Activated B cell treated with CpG ODN at 0.5 μM for 24 hours (primary cell): ENCODE data around the gene ANKRD1. TPM values are rescaled to one million over a fixed set of nuclear protein-coding genes. Genes with fewer than 3 reads are reported as not detected.

Experiments
- ATAC-seq: fragments of 200-7000 bp; cut with Tn5 transposase; one replicate; pipeline ENCODE4 v1.10.0; 2021; ENCODE audit warnings: low read depth, mild to moderate bottlenecking, moderate library complexity
- CTCF ChIA-PET: fragments of 350-600 bp; sonication (Branson Sonifier 250); formaldehyde crosslinking; loops from one replicate; lab custom pipeline; 2021; ENCODE audit warnings: antibody characterized with exemption; lab: Charles Lee
- POLR2A ChIA-PET: fragments of 350-600 bp; sonication (Branson Sonifier 250); formaldehyde crosslinking; loops from one replicate; lab custom pipeline; 2021; ENCODE audit warnings: antibody characterized with exemption; lab: Charles Lee
- DNase-seq: peaks from one replicate; pipeline ENCODE4 v3.0.0; 2022
- H3K27ac Mint-ChIP-seq: one replicate; pipeline ENCODE4 v1.8.0; 2020; ENCODE audit warnings: mixed read lengths
- H3K27me3 Mint-ChIP-seq: one replicate; pipeline ENCODE4 v1.8.0; 2021; ENCODE audit warnings: mixed read lengths
- H3K36me3 Mint-ChIP-seq: one replicate; pipeline ENCODE4 v1.8.0; 2021; ENCODE audit warnings: low read depth, mixed read lengths
- H3K4me1 Mint-ChIP-seq: one replicate; pipeline ENCODE4 v1.8.0; 2021; ENCODE audit warnings: mixed read lengths
- H3K4me3 Mint-ChIP-seq: one replicate; pipeline ENCODE4 v1.8.0; 2020; ENCODE audit warnings: mild to moderate bottlenecking, mixed read lengths
- H3K9me3 Mint-ChIP-seq: one replicate; pipeline ENCODE4 v1.8.0; 2020; ENCODE audit warnings: mixed read lengths
- intact Hi-C: fragments of 100-400 bp; cut with micrococcal nuclease; formaldehyde crosslinking; loops from one replicate; pipeline ENCODE4 v1.15.1; 2024
- total RNA-seq: library from RNA; stranded (reverse); gene quantifications from 2 replicates; pipeline ENCODE4 v1.2.3, GENCODE V29; 2022
- TF ChIP-seq, protein P1 (sequence below): fragments of 200-600 bp; IDR thresholded peaks from one replicate; pipeline ENCODE4 v1.8.0; 2022; ENCODE audit warnings: antibody characterized with exemption, mild to moderate bottlenecking

The ANKRD1 gene
- total RNA-seq = not detected in 2 replicates

DNA sequence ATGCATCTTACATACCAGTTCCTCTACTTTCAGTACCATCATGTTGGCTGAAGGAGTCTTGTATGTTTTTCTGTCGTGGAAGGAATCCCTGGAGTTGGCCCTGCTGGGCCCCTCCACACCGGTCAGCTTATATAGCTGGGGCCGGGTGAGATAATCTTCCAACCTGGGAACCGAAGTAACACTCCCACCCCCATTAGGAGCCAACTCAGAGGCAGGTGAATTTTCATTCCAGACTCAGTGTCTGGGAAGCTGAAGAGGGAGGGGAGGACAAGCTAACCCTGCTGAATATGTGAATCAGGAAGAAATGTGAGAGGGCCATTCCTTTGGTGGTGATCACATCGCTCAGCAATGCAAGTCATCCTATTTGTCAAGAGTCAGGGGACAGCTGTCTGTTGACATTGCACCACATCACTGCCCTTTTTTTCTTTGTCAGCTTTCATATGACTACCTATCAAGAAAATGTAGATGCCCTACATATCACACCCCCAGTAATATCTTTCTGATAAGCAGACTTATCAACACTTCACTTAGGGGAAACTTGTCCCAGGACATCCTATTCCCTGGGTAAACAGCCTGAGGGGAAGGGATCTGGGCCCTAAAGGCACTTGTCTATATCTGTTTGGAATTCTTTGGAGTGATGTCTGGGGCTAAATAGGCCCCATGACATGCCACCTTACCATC, at the start of gene ANKRD1:
ANKRD1 (minus strand) TSS at position 102 of the 681 bp plus-strand sequence; CDS start at position 42, 60 bp downstream.
- peaks cover 2% of the 10 kb centered on the region for H3K27me3 Mint-ChIP-seq
- no peak within 1 kb of the TSS for H3K4me3 Mint-ChIP-seq
- POLR2A ChIA-PET = no interaction called here
- no peaks in the 10 kb centered on the region for H3K36me3 Mint-ChIP-seq
- no peaks in the 10 kb centered on the region for H3K9me3 Mint-ChIP-seq
- peaks cover 7% of the 10 kb centered on the region for H3K4me1 Mint-ChIP-seq
- DNase-seq (no peak), ATAC-seq (no peak)
- H3K27ac Mint-ChIP-seq = no peak within 1 kb of the TSS
- intact Hi-C loops = no loop called here
- CTCF ChIA-PET = interaction anchor here (0.9 to 1.8 kb wide), 2 partner anchors 9 to 85 kb away, joined by 4 to 6 read pairs; no protein-coding TSS in a partner anchor
- TF ChIP-seq, protein P1, sequence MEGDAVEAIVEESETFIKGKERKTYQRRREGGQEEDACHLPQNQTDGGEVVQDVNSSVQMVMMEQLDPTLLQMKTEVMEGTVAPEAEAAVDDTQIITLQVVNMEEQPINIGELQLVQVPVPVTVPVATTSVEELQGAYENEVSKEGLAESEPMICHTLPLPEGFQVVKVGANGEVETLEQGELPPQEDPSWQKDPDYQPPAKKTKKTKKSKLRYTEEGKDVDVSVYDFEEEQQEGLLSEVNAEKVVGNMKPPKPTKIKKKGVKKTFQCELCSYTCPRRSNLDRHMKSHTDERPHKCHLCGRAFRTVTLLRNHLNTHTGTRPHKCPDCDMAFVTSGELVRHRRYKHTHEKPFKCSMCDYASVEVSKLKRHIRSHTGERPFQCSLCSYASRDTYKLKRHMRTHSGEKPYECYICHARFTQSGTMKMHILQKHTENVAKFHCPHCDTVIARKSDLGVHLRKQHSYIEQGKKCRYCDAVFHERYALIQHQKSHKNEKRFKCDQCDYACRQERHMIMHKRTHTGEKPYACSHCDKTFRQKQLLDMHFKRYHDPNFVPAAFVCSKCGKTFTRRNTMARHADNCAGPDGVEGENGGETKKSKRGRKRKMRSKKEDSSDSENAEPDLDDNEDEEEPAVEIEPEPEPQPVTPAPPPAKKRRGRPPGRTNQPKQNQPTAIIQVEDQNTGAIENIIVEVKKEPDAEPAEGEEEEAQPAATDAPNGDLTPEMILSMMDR = no peak

DNA sequence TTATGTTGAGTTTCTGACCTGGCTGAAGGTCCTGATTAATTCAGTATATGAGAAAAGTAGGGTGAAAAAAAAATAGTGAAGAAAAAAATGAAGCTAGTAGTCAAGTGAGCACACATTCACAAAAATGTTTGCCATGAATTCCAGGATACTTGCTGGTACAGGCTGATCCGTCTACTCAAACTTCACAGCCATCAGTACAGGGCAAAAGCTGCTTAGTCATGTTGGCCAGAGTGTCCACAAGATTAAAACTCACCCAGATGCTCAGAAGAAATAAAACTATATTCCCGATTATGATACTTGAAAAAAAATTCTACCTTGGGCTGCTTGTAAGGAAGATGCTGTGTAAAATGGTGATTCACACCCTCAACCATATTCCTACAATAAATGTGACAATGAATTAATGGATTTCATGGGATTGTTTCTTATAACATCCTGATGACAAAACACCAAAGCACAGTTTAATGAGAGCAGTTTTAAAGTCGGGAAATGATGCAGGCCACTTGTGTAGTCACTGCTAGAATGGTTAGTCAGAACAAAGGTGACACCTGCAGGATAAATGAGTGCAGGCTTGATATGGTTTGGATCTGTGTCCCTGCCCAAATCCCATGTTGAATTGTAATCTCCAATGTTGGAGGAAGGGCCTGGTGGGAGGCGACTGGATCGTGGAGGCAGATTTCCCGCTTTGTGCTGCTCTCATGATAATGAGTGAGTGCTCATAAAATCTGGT, 49.2 kb upstream of the ANKRD1 start:
- intact Hi-C loops = no loop called here
- DNase-seq (no peak), ATAC-seq (no peak)
- no peaks in the 10 kb centered on the region for H3K36me3 Mint-ChIP-seq
- ChIA-PET CTCF (no interaction called here), POLR2A (interaction anchor here (0.7 kb wide), 1 partner anchor 68 kb away, joined by 3 read pairs; no protein-coding TSS in a partner anchor)
- no peak overlapping the region for H3K4me3 Mint-ChIP-seq
- H3K4me1 Mint-ChIP-seq = peaks cover under 1% of the 10 kb centered on the region
- no peaks in the 10 kb centered on the region for H3K9me3 Mint-ChIP-seq
- no peaks in the 10 kb centered on the region for H3K27me3 Mint-ChIP-seq
- TF ChIP-seq, protein P1 = no peak
- H3K27ac Mint-ChIP-seq = no peak overlapping the region

DNA sequence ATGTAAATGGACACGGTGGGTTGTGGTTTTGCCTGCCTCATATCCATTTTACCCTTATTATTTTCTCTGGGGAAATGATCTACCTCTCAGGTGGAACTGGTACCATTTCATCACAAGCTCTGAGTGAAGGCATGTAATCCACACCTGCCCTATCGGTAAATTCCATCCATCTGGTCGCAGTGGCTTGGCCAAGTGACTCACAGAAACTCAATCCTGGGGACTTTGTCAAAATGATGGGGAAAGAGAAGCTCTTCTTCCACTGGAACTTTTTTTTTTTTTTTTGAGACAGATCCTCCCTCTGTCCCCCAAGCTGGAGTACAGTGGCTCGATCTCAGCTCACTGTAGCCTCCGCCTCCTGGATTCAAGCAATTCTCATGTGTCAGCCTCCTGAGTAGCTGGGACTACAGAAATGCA, 48.2 kb upstream of the ANKRD1 start:
- no peaks in the 10 kb centered on the region for H3K4me1 Mint-ChIP-seq
- intact Hi-C loops = no loop called here
- no peak overlapping the region for H3K4me3 Mint-ChIP-seq
- TF ChIP-seq, protein P1 = no peak
- no peaks in the 10 kb centered on the region for H3K27me3 Mint-ChIP-seq
- no peak overlapping the region for H3K27ac Mint-ChIP-seq
- POLR2A ChIA-PET = interaction anchor here (0.7 kb wide), 1 partner anchor 67 kb away, joined by 3 read pairs; no protein-coding TSS in a partner anchor
- CTCF ChIA-PET = interaction anchor here (1.6 kb wide), 1 partner anchor 36 kb away, joined by 3 read pairs; no protein-coding TSS in a partner anchor
- H3K9me3 Mint-ChIP-seq = no peaks in the 10 kb centered on the region
- ATAC-seq = no peak
- DNase-seq = no peak
- H3K36me3 Mint-ChIP-seq = no peaks in the 10 kb centered on the region

DNA sequence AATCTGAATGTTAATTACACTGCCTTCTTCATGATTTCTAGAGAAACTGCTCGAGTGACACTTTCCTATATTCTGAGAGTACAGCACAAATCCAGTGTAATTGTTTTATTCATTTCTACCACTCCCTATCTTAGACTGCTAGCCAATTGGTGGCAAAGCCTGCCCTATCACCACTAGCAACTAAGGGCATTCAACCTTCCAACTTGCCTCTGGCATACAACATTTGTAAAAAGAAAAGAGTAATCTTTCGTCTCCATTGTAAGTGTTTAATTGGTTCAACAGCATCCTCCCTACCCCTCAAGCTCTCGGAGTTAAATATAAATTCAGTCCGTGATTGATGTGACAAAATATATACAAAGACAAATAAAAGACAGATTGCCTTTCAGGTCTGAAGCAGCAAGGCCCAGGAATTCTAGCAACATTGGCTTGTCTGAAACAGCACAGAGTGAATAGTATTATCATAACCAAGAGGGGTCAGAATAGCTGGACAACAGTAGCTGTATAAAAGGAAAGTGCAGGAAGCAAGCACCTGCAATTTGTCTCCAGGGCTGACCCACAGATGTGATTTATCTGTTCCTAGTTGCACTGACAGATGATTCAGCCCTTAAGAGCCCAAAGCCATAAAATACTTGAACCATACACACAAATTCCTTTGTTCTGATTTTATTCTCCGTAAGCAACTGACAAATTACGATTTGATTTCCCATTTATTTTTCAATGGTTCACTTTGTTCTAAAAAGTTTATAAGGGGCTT, 47.6 kb upstream of the ANKRD1 start:
- H3K4me1 Mint-ChIP-seq = no peaks in the 10 kb centered on the region
- no peak overlapping the region for H3K4me3 Mint-ChIP-seq
- ChIA-PET CTCF (interaction anchor here (1.6 kb wide), 1 partner anchor 37 kb away, joined by 3 read pairs; no protein-coding TSS in a partner anchor), POLR2A (interaction anchor here (1.0 kb wide), 1 partner anchor 37 kb away, joined by 3 read pairs; no protein-coding TSS in a partner anchor)
- ATAC-seq = no peak
- no peaks in the 10 kb centered on the region for H3K9me3 Mint-ChIP-seq
- TF ChIP-seq, protein P1 = no peak
- intact Hi-C loops = no loop called here
- H3K36me3 Mint-ChIP-seq = no peaks in the 10 kb centered on the region
- no peaks in the 10 kb centered on the region for H3K27me3 Mint-ChIP-seq
- no peak overlapping the region for H3K27ac Mint-ChIP-seq
- DNase-seq = no peak
